Skeletal muscle tissue (tissue), 4 donors: ENCODE data around the gene CST5. TPM values are rescaled to one million over a fixed set of nuclear protein-coding genes. Genes with fewer than 3 reads are reported as not detected.
"Not testable (repeated sequence)": the region's sequence is repeated elsewhere in the genome, so short reads cannot be mapped to it uniquely, and the experiment has no call there.

Experiments used
- H3K27ac ChIP-seq: one replicate; pipeline ENCODE4 v1.7.0; 2013; ENCODE audit warnings: mild to moderate bottlenecking, low read depth, low read length, inconsistent platforms
- H3K27me3 ChIP-seq, 3 donors: one replicate each; pipeline ENCODE4 v1.7.0; 2013; ENCODE audit warnings: low read length in 3 of 3; ENCODE audit not compliant: control insufficient read depth in 3 of 3, insufficient read depth in 3 of 3
- H3K36me3 ChIP-seq, 3 donors: one replicate each; pipeline ENCODE4 v1.7.0; 2013; ENCODE audit warnings: low read length in 3 of 3; ENCODE audit not compliant: control insufficient read depth in 3 of 3, insufficient read depth in 3 of 3
- H3K4me1 ChIP-seq, 3 donors: one replicate each; pipeline ENCODE4 v1.7.0; 2013; ENCODE audit warnings: low read length in 3 of 3, mild to moderate bottlenecking in 3 of 3; ENCODE audit not compliant: control insufficient read depth in 3 of 3, insufficient read depth in 3 of 3
- H3K4me3 ChIP-seq, 3 donors: one replicate each; pipeline ENCODE4 v1.7.0; 2013; ENCODE audit warnings: low read length in 3 of 3
- H3K9ac ChIP-seq, 3 donors: one replicate each; pipeline ENCODE4 v1.7.0; 2013; ENCODE audit warnings: low read length in 3 of 3, mild to moderate bottlenecking in 3 of 3, moderate library complexity in 2 of 3, low read depth in 1 of 3
- H3K9me3 ChIP-seq, 3 donors: one replicate each; pipeline ENCODE4 v1.7.0; 2013; ENCODE audit warnings: low read length in 3 of 3; ENCODE audit not compliant: control insufficient read depth in 3 of 3
- total RNA-seq: library from RNA; depleted of rRNA; stranded (reverse); fragments of >200 nt; gene quantifications from one replicate; pipeline ENCODE4 v1.2.3, GENCODE V29; 2014
- donor health status: Osteomylitis.

The CST5 gene
- total RNA-seq, 1 donor from 2014 or later = not detected

DNA sequence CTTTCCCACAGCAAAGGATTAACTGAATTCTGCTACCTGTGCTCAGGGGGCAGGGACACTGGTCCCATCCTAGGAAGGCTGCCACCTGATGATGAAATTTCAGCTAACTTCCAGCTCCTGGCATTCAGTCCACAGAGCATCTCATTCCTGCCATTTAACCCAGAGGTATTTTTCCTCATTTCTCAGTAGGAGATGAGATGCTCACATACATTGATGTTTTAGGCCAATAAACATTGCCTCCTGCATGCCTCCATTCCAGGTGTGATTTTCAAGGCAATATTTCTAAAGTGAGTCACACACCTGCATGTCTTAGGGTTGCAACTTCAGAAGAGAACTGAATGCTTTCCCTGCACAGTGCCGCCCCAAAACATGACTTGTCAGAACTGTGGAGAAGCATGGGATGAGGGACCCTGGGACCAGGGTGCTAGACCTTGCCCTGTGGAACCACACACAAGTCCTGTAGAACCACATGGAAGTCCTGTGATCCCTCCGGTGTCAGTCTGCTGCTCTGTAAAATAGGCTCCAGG is 1.5 kb downstream of the CST5 start:
- not testable (repeated sequence) for H3K9me3 ChIP-seq, H3K36me3 ChIP-seq, H3K4me1 ChIP-seq, H3K9ac ChIP-seq, H3K27ac ChIP-seq, H3K4me3 ChIP-seq
- peaks cover 4 to 13% (median 9%) of the 10 kb centered on the region in 3 donors for H3K27me3 ChIP-seq

DNA sequence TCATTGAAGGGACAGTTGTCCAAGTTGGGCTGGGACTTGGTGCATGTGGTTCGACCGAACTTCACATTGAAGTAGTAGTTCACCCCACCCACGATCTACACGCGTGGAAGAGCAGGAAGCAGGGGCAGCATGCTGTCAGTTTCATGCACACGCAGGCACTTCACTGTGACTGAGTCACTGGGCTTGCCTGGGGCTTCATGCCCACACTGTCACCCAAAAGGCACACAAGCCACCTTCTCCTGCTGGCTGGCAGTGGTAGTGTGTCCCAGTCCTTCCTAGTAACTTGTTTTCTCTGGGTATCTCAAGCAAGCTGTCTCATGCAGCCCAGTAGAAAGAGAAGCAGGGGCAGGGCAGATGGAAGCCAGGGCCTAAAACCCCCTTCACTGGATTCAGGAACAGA is 2.0 kb downstream of the CST5 start:
- H3K27me3 ChIP-seq = peaks cover 4 to 13% (median 9%) of the 10 kb centered on the region in 3 donors
- H3K27ac ChIP-seq = no peak overlapping the region
- no peaks in the 10 kb centered on the region for H3K9me3 ChIP-seq
- H3K4me3 ChIP-seq = no peak overlapping the region
- no peaks in the 10 kb centered on the region for H3K36me3 ChIP-seq
- no peaks in the 10 kb centered on the region for H3K4me1 ChIP-seq
- H3K9ac ChIP-seq = no peak overlapping the region

- H3K27me3 ChIP-seq = peaks cover 4 to 18% (median 14%) of the 10 kb centered on the region in 3 donors
Measured at GRCh38 chr20:23875606-23876237, 3.8 kb downstream of the CST5 start.

DNA sequence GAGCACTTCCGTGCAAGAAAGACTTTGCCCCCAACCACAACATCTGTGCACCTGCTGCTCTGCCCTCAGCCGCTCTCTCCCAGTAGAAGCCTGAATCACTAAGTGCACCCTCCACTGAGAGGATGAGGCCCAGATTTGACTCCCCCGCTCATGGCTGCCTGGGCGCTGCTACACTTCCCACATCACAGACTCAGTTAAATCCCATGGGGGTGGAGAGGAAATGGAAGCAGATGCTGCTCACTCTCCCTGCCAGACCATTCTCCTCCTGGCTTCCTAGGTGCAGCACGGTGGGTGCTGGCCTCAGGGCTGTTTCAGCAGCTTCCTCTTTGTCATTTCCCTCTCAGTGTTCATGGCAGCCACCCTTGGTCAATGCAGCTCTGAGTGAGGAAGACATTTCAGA is 4.8 kb downstream of the CST5 start:
- H3K4me3 ChIP-seq = no peak overlapping the region
- no peaks in the 10 kb centered on the region for H3K9me3 ChIP-seq
- H3K9ac ChIP-seq = no peak overlapping the region
- H3K27ac ChIP-seq = no peak overlapping the region
- H3K27me3 ChIP-seq = peaks cover 7 to 22% (median 10%) of the 10 kb centered on the region in 3 donors
- H3K36me3 ChIP-seq = no peaks in the 10 kb centered on the region
- no peaks in the 10 kb centered on the region for H3K4me1 ChIP-seq

More at GRCh38 chr20:23875606-23876237, 3.8 kb downstream of the CST5 start:
- no peaks in the 10 kb centered on the region for H3K36me3 ChIP-seq
- H3K9me3 ChIP-seq = no peaks in the 10 kb centered on the region
- no peak overlapping the region for H3K9ac ChIP-seq
- no peaks in the 10 kb centered on the region for H3K4me1 ChIP-seq
- H3K4me3 ChIP-seq = no peak overlapping the region
- H3K27ac ChIP-seq = no peak overlapping the region

DNA sequence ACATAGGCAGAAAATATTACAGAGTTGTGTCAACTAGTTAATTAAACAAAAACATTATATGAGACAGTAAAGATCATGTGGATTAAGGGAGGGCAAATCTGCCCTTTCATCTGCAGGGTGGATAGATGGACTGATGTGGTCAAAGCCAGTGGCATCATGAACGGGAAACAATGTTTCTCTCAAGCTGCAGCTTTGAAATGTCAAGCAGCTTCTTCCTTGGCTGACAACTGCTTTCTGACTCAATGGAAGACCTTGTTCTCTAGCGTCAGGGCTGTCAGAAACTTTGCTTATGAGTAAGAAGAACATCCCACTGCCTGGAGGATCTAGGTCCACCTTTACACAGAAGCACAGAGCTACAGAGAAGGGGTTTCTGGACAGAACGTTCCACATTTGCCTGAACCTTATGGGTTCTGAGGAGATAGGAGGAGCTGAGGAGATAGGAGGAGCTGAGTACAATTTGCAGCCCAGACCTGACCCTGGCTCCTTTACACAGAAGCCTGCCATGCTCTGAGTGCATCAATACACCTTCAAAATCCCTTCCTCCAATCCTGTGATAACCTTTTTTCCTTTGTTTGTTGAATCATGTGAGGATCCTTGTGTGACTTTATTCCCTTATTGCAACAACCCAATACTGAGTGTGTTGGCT is 6.1 kb downstream of the CST5 start:
- H3K4me1 ChIP-seq = no peaks in the 10 kb centered on the region
- H3K27me3 ChIP-seq = peaks cover 5 to 21% (median 10%) of the 10 kb centered on the region in 3 donors
- H3K9ac ChIP-seq = no peak overlapping the region
- H3K36me3 ChIP-seq = no peaks in the 10 kb centered on the region
- H3K9me3 ChIP-seq = no peaks in the 10 kb centered on the region
- H3K27ac ChIP-seq = no peak overlapping the region
- no peak overlapping the region for H3K4me3 ChIP-seq

- H3K9me3 ChIP-seq = no peaks in the 10 kb centered on the region
- H3K4me1 ChIP-seq = no peaks in the 10 kb centered on the region
- no peak overlapping the region for H3K4me3 ChIP-seq
- H3K27ac ChIP-seq = no peak overlapping the region
- H3K27me3 ChIP-seq = peaks cover 7 to 18% (median 10%) of the 10 kb centered on the region in 3 donors
- no peaks in the 10 kb centered on the region for H3K36me3 ChIP-seq
- no peak overlapping the region for H3K9ac ChIP-seq
Measured at GRCh38 chr20:23872065-23872464, 7.5 kb downstream of the CST5 start.

DNA sequence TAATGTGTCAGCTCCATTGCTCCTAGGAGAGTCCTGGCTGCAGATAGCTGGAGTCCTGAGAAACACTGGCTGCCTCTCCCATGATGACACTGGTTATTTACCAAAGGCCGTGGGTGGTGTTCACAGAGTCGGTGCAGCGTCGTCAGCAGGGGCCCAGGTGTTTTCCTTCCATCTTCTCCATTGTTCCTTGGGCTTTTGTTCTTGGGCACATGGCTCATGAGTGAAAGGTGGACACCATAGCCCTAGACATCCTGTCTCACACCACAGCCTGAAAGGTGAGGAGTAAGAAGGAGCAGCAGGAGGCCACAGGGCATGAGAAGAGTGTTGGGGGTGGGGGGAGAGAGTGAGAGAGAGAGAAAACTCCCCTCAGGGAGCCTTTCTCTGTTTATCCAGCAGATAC is 9.1 kb downstream of the CST5 start:
- Histone ChIP-seq H3K9ac (no peak overlapping the region), H3K27me3 (peaks cover 8 to 21% (median 10%) of the 10 kb centered on the region in 3 donors), H3K4me1 (no peaks in the 10 kb centered on the region)

GRCh38 chr20:23869520-23869919 is 10.0 kb downstream of the CST5 start:
- no peaks in the 10 kb centered on the region for H3K4me1 ChIP-seq
- no peak overlapping the region for H3K4me3 ChIP-seq
- no peaks in the 10 kb centered on the region for H3K36me3 ChIP-seq
- H3K27ac ChIP-seq = no peak overlapping the region
- H3K9me3 ChIP-seq = no peaks in the 10 kb centered on the region
- peaks cover 8 to 21% (median 10%) of the 10 kb centered on the region in 3 donors for H3K27me3 ChIP-seq
- no peak overlapping the region for H3K9ac ChIP-seq

More for the DNA sequence above, 9.1 kb downstream of the CST5 start:
- Histone ChIP-seq H3K36me3 (no peaks in the 10 kb centered on the region), H3K9me3 (no peaks in the 10 kb centered on the region), H3K27ac (no peak overlapping the region), H3K4me3 (no peak overlapping the region)

DNA sequence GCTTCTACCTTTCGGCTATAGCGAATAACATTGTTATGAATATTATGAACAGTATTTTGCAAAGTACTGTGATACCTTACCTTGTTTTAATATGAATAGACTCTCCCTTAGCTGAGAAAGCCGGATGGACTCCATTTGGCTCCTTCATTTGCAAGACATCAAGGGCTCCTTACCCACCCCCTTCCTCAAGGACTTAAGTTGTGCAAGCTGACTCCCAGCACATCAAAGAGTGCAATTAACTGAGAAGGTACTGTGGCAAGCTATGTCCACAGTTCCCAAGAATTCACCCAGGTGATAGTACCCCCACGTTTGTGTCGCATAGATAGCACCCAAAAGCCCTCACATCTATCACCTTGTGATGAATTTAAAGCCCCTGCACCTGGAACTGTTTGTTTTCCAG is 11.2 kb downstream of the CST5 start:
- H3K9me3 ChIP-seq = no peaks in the 10 kb centered on the region
- no peak overlapping the region for H3K9ac ChIP-seq
- no peak overlapping the region for H3K27ac ChIP-seq
- H3K4me1 ChIP-seq = no peaks in the 10 kb centered on the region
- peaks cover 8 to 21% (median 10%) of the 10 kb centered on the region in 3 donors for H3K27me3 ChIP-seq
- H3K36me3 ChIP-seq = no peaks in the 10 kb centered on the region
- no peak overlapping the region for H3K4me3 ChIP-seq

- H3K9me3 ChIP-seq = no peaks in the 10 kb centered on the region
- no peaks in the 10 kb centered on the region for H3K36me3 ChIP-seq
- no peak overlapping the region for H3K9ac ChIP-seq
- H3K27me3 ChIP-seq = peaks cover 8 to 21% (median 8%) of the 10 kb centered on the region in 3 donors
- H3K27ac ChIP-seq = no peak overlapping the region
- no peaks in the 10 kb centered on the region for H3K4me1 ChIP-seq
- H3K4me3 ChIP-seq = no peak overlapping the region
Measured at GRCh38 chr20:23867152-23867776, 12.3 kb downstream of the CST5 start.
